Measurements from ENCODE around the gene USP21. TPM values are rescaled to one million over a fixed set of nuclear protein-coding genes. Genes with fewer than 3 reads are reported as not detected.
A peak's percentile ranks its signal among the peaks of the same experiment; 100 is the strongest.

Gene USP21
- total RNA-seq, 1 donor from 2014 or later: 48.8 TPM

- TF ChIP-seq CTCF (IDR thresholded peaks at IDR 0.05; ENCODE audit: unreplicated experiment): no peak
- peaks cover 21% of the 10 kb centered on the region for H3K36me3 Mint-ChIP-seq (ENCODE audit: insufficient read depth)
- H3K9me3 Mint-ChIP-seq (ENCODE audit: low read depth): no peaks in the 10 kb centered on the region
- peaks cover 14% of the 10 kb centered on the region for H3K4me1 Mint-ChIP-seq (ENCODE audit: low read depth)
- DNase-seq (ENCODE audit: low spot score, unreplicated experiment): no peak
- no peaks in the 10 kb centered on the region for H3K27me3 Mint-ChIP-seq
- no peak overlapping the region for H3K27ac Mint-ChIP-seq
- no peak overlapping the region for H3K4me3 Mint-ChIP-seq (ENCODE audit: low read depth)
Measured at GRCh38 chr1:161172776-161173376, 13.6 kb downstream of the USP21 start.

GRCh38 chr1:161173711-161174110 lies 14.4 kb downstream of the USP21 start:
- Mint-ChIP-seq H3K4me1 (ENCODE audit: low read depth) (peaks cover 17% of the 10 kb centered on the region), H3K27me3 (no peaks in the 10 kb centered on the region), H3K9me3 (ENCODE audit: low read depth) (no peaks in the 10 kb centered on the region), H3K27ac (no peak overlapping the region), H3K36me3 (ENCODE audit: insufficient read depth) (peaks cover 21% of the 10 kb centered on the region), H3K4me3 (ENCODE audit: low read depth) (no peak overlapping the region)
- no peak for DNase-seq (ENCODE audit: low spot score, unreplicated experiment)
- TF ChIP-seq CTCF (IDR thresholded peaks at IDR 0.05; ENCODE audit: unreplicated experiment): no peak

- no peak for DNase-seq (ENCODE audit: low spot score, unreplicated experiment)
- TF ChIP-seq CTCF (IDR thresholded peaks at IDR 0.05; ENCODE audit: unreplicated experiment): no peak
- H3K27ac Mint-ChIP-seq: peak overlapping the region; percentile 50
- peaks cover 16% of the 10 kb centered on the region for H3K36me3 Mint-ChIP-seq (ENCODE audit: insufficient read depth)
- H3K27me3 Mint-ChIP-seq: no peaks in the 10 kb centered on the region
- no peaks in the 10 kb centered on the region for H3K9me3 Mint-ChIP-seq (ENCODE audit: low read depth)
- peaks cover 17% of the 10 kb centered on the region for H3K4me1 Mint-ChIP-seq (ENCODE audit: low read depth)
- no peak overlapping the region for H3K4me3 Mint-ChIP-seq (ENCODE audit: low read depth)
Measured at GRCh38 chr1:161174911-161175310, 15.6 kb downstream of the USP21 start.

GRCh38 chr1:161175771-161176453 lies 16.6 kb downstream of the USP21 start:
- Mint-ChIP-seq H3K36me3 (ENCODE audit: insufficient read depth) (peaks cover 16% of the 10 kb centered on the region), H3K27ac (peak overlapping the region; percentile 98), H3K4me3 (ENCODE audit: low read depth) (peak overlapping the region; percentile 97), H3K4me1 (ENCODE audit: low read depth) (peaks cover 17% of the 10 kb centered on the region), H3K9me3 (ENCODE audit: low read depth) (no peaks in the 10 kb centered on the region), H3K27me3 (no peaks in the 10 kb centered on the region)
- no peak for DNase-seq (ENCODE audit: low spot score, unreplicated experiment)
- no peak for TF ChIP-seq CTCF (IDR thresholded peaks at IDR 0.05; ENCODE audit: unreplicated experiment)

- Mint-ChIP-seq H3K4me3 (ENCODE audit: low read depth) (peak overlapping the region; percentile 97), H3K36me3 (ENCODE audit: insufficient read depth) (peaks cover 15% of the 10 kb centered on the region), H3K27me3 (no peaks in the 10 kb centered on the region), H3K9me3 (ENCODE audit: low read depth) (no peaks in the 10 kb centered on the region), H3K4me1 (ENCODE audit: low read depth) (peaks cover 17% of the 10 kb centered on the region), H3K27ac (peak overlapping the region; percentile 98)
- no peak for TF ChIP-seq CTCF (IDR thresholded peaks at IDR 0.05; ENCODE audit: unreplicated experiment)
- DNase-seq (ENCODE audit: low spot score, unreplicated experiment): no peak
Measured at GRCh38 chr1:161176468-161177111, 17.3 kb downstream of the USP21 start.
